Measurements from ENCODE around the gene RTN4R. TPM values are rescaled to one million over a fixed set of nuclear protein-coding genes. Genes with fewer than 3 reads are reported as not detected.
"Not testable (repeated sequence)": the region's sequence is repeated elsewhere in the genome, so short reads cannot be mapped to it uniquely, and the experiment has no call there.

The RTN4R gene
- total RNA-seq, 2 donors from 2014 or later = 1.4 to 1.5 TPM

GRCh38 chr22:20310180-20310579, 42.1 kb upstream of the RTN4R start:
- H3K4me1 Mint-ChIP-seq (ENCODE audit: low read depth); H3K27me3 Mint-ChIP-seq (ENCODE audit: low read depth); H3K36me3 Mint-ChIP-seq (ENCODE audit: insufficient read depth in 2 of 2); H3K27ac Mint-ChIP-seq; H3K4me3 Mint-ChIP-seq; H3K9me3 Mint-ChIP-seq; DNase-seq; ATAC-seq (replicated peaks in 1 of 2): not testable (repeated sequence)

- H3K36me3 Mint-ChIP-seq (ENCODE audit: insufficient read depth in 2 of 2); H3K27me3 Mint-ChIP-seq (ENCODE audit: low read depth); H3K4me1 Mint-ChIP-seq (ENCODE audit: low read depth); ATAC-seq (replicated peaks in 1 of 2); H3K4me3 Mint-ChIP-seq; H3K9me3 Mint-ChIP-seq; DNase-seq; H3K27ac Mint-ChIP-seq: not testable (repeated sequence)
Observed at GRCh38 chr22:20308806-20309650, 40.9 kb upstream of the RTN4R start.

- not testable (repeated sequence) for H3K27me3 Mint-ChIP-seq (ENCODE audit: low read depth); H3K9me3 Mint-ChIP-seq
Observed at GRCh38 chr22:20307448-20308447, 39.6 kb upstream of the RTN4R start.

GRCh38 chr22:20306646-20307447, 38.7 kb upstream of the RTN4R start:
- H3K4me1 Mint-ChIP-seq (ENCODE audit: low read depth); H3K27ac Mint-ChIP-seq; H3K36me3 Mint-ChIP-seq (ENCODE audit: insufficient read depth in 2 of 2); H3K4me3 Mint-ChIP-seq; H3K27me3 Mint-ChIP-seq (ENCODE audit: low read depth); DNase-seq; ATAC-seq (replicated peaks in 1 of 2); H3K9me3 Mint-ChIP-seq: not testable (repeated sequence)

More at GRCh38 chr22:20307448-20308447, 39.6 kb upstream of the RTN4R start:
- not testable (repeated sequence) for H3K36me3 Mint-ChIP-seq (ENCODE audit: insufficient read depth in 2 of 2); H3K4me3 Mint-ChIP-seq; ATAC-seq (replicated peaks in 1 of 2); H3K27ac Mint-ChIP-seq; H3K4me1 Mint-ChIP-seq (ENCODE audit: low read depth); DNase-seq

- no peaks in the 10 kb centered on the region for H3K36me3 Mint-ChIP-seq (ENCODE audit: insufficient read depth in 2 of 2)
- ATAC-seq (replicated peaks in 1 of 2) = peak; percentile 30 to 32
- no peak overlapping the region for H3K4me3 Mint-ChIP-seq
- no peak for DNase-seq
- H3K27me3 Mint-ChIP-seq (ENCODE audit: low read depth) = peaks cover 7% of the 10 kb centered on the region
- H3K9me3 Mint-ChIP-seq = no peaks in the 10 kb centered on the region
- no peaks in the 10 kb centered on the region for H3K4me1 Mint-ChIP-seq (ENCODE audit: low read depth)
- no peak overlapping the region for H3K27ac Mint-ChIP-seq
Observed at GRCh38 chr22:20305894-20306645, 38.0 kb upstream of the RTN4R start.

- not testable (repeated sequence) for DNase-seq; H3K9me3 Mint-ChIP-seq; H3K4me3 Mint-ChIP-seq; H3K4me1 Mint-ChIP-seq (ENCODE audit: low read depth); H3K27ac Mint-ChIP-seq; H3K36me3 Mint-ChIP-seq (ENCODE audit: insufficient read depth in 2 of 2)
- peaks cover 15% of the 10 kb centered on the region for H3K27me3 Mint-ChIP-seq (ENCODE audit: low read depth)
- peak; percentile 27 to 51 for ATAC-seq (replicated peaks in 1 of 2)
Observed at GRCh38 chr22:20305230-20305893, 37.2 kb upstream of the RTN4R start.

- no peak for ATAC-seq (replicated peaks in 1 of 2)
- no peak overlapping the region for H3K4me3 Mint-ChIP-seq
- H3K36me3 Mint-ChIP-seq (ENCODE audit: insufficient read depth in 2 of 2) = no peaks in the 10 kb centered on the region
Observed at GRCh38 chr22:20304646-20305045, 36.5 kb upstream of the RTN4R start.

GRCh38 chr22:20303229-20303534, 35.1 kb upstream of the RTN4R start:
- H3K27ac Mint-ChIP-seq; H3K4me1 Mint-ChIP-seq (ENCODE audit: low read depth); DNase-seq; H3K9me3 Mint-ChIP-seq; H3K36me3 Mint-ChIP-seq (ENCODE audit: insufficient read depth in 2 of 2); H3K4me3 Mint-ChIP-seq; ATAC-seq (replicated peaks in 1 of 2): not testable (repeated sequence)
- peaks cover 15% of the 10 kb centered on the region for H3K27me3 Mint-ChIP-seq (ENCODE audit: low read depth)

More at GRCh38 chr22:20304646-20305045, 36.5 kb upstream of the RTN4R start:
- Mint-ChIP-seq H3K4me1 (ENCODE audit: low read depth) (peaks cover 5% of the 10 kb centered on the region), H3K27ac (no peak overlapping the region), H3K27me3 (ENCODE audit: low read depth) (peaks cover 15% of the 10 kb centered on the region), H3K9me3 (no peaks in the 10 kb centered on the region)
- no peak for DNase-seq

- peaks cover 20% of the 10 kb centered on the region for H3K27me3 Mint-ChIP-seq (ENCODE audit: low read depth)
- no peaks in the 10 kb centered on the region for H3K36me3 Mint-ChIP-seq (ENCODE audit: insufficient read depth in 2 of 2)
- no peak overlapping the region for H3K4me3 Mint-ChIP-seq
Observed at GRCh38 chr22:20302438-20303228, 34.5 kb upstream of the RTN4R start.

GRCh38 chr22:20299746-20300136, 31.6 kb upstream of the RTN4R start:
- Mint-ChIP-seq H3K4me3 (peak overlapping the region; percentile 79 to 87), H3K36me3 (ENCODE audit: insufficient read depth in 2 of 2) (no peaks in the 10 kb centered on the region), H3K9me3 (no peaks in the 10 kb centered on the region), H3K4me1 (ENCODE audit: low read depth) (peaks cover 5% of the 10 kb centered on the region), H3K27me3 (ENCODE audit: low read depth) (peaks cover 20% of the 10 kb centered on the region), H3K27ac (no peak overlapping the region)
- peak; percentile 46 to 54 for ATAC-seq (replicated peaks in 1 of 2)
- DNase-seq = no peak

More at GRCh38 chr22:20302438-20303228, 34.5 kb upstream of the RTN4R start:
- no peak for ATAC-seq (replicated peaks in 1 of 2)
- Mint-ChIP-seq H3K4me1 (ENCODE audit: low read depth) (peaks cover 5% of the 10 kb centered on the region), H3K27ac (no peak overlapping the region), H3K9me3 (no peaks in the 10 kb centered on the region)
- DNase-seq = no peak
